Vagina (tissue), 2 donors: Measurements from ENCODE around the gene ARHGAP24. TPM values are rescaled to one million over a fixed set of nuclear protein-coding genes. Genes with fewer than 3 reads are reported as not detected.

Experiments
- DNase-seq, 2 donors: peaks; one replicate each; pipeline ENCODE4 v3.0.0-alpha.2; 2017; ENCODE audit errors: extremely low spot score in 2 of 2
- H3K27ac ChIP-seq: fragments of 200-600 bp; sonication (generic); one replicate; pipeline ENCODE4 v1.5.1; 2019
- H3K27me3 ChIP-seq: fragments of 200-600 bp; sonication (generic); one replicate; pipeline ENCODE4 v1.5.1; 2019
- H3K36me3 ChIP-seq, 2 donors: fragments of 200-600 bp; sonication (generic); one replicate each; pipeline ENCODE4 v1.5.1; 2017 to 2019
- H3K4me1 ChIP-seq: fragments of 200-600 bp; sonication (generic); one replicate; pipeline ENCODE4 v1.5.1; 2019
- H3K4me3 ChIP-seq, 2 donors: fragments of 200-600 bp; sonication (generic); 1 replicate in 1 of 2; 2 replicates in 1 of 2; pipeline ENCODE4 v1.5.1; 2016 to 2019
- H3K9me3 ChIP-seq: fragments of 200-600 bp; sonication (generic); one replicate; pipeline ENCODE4 v1.5.1; 2019
- POLR2A ChIP-seq, 2 donors: fragments of 450-650 bp; IDR thresholded peaks; one replicate each; pipeline ENCODE4 v1.6.1; 2017; ENCODE audit warnings: antibody characterized with exemption in 2 of 2, mild to moderate bottlenecking in 2 of 2, moderate library complexity in 2 of 2
- POLR2AphosphoS5 ChIP-seq, 2 donors: sonication (generic); formaldehyde crosslinking; IDR thresholded peaks; one replicate each; pipeline ENCODE4 v1.9.0; 2017; ENCODE audit warnings: antibody characterized with exemption in 2 of 2, mild to moderate bottlenecking in 2 of 2, low read depth in 1 of 2; ENCODE audit not compliant: insufficient read depth in 1 of 2
- intact Hi-C: fragments of 100-400 bp; cut with DNase I; formaldehyde crosslinking; loops from one replicate; pipeline ENCODE4 v1.15.1; 2023
- total RNA-seq: library from RNA; depleted of rRNA; stranded (reverse); fragments of >200 nt; gene quantifications from one replicate; pipeline ENCODE4 v1.2.3, GENCODE V29; 2016
- TF ChIP-seq, protein P1 (sequence below), 3 experiments: fragments of 450-650 bp in 2 of 3; fragments of 200-600 bp in 1 of 3; sonication (generic) in 1 of 3; IDR thresholded peaks; one replicate each; pipeline ENCODE4 v1.5.1; 2017 to 2019; ENCODE audit warnings: antibody characterized with exemption in 3 of 3, mild to moderate bottlenecking in 2 of 3, moderate library complexity in 2 of 3

ARHGAP24 gene
- total RNA-seq, 1 donor from 2014 or later = 40.0 TPM

DNA sequence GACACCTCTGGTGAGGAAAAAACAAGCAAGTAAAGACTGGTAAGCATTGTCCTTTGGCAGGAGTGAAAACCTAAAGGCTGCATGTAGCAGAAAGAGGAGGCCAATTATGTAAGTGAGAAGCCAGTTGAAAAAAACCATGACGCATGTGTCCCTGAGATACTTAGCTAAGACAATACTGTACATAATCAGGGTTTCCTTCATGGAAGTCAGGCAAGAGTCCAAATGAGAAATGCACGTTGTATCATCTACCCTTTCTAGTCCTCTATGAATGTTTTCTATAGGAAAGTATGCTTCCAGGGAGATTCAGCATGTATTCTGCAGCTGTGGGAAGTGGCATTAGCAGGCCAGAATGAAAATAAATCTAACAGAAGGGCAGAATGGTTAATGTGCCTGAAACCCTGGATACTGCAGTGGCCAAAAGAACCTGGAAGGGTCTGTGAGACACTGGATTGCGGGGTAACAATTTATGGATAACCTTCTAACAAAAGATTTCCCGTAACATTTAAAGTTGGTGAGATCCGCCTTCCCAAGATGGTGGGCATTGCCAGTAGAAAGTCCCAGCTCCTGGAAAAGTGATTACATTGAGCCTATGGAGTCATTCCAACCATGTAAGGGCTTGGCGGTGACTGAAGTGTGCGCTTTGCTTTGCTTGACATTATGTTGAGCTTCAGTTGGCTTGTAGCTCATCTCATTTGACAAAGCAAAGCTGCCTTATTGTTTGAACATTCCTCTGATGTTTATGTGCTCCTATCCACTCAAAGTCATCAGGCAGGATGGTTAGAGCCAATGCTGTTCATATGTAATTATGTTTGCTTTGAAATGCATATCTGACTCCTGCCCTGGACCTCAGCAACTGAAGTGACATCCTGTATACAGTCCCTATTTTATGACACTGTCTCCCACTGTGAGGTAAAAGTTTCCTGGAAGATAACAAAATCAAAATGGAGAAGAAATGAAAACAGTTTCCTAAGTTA lies 200.4 kb downstream of the ARHGAP24 start:
- Histone ChIP-seq H3K9me3 (no peaks in the 10 kb centered on the region), H3K4me3 (no peak overlapping the region), H3K27me3 (no peaks in the 10 kb centered on the region), H3K27ac (no peak overlapping the region), H3K4me1 (peaks cover 4% of the 10 kb centered on the region), H3K36me3 (no peaks in the 10 kb centered on the region)
- TF ChIP-seq POLR2AphosphoS5 (IDR thresholded peaks at IDR 0.05; ENCODE audit: insufficient read depth in 1 of 2, low read depth in 1 of 2) = no peak
- no peak for TF ChIP-seq POLR2A (IDR thresholded peaks at IDR 0.05)
- TF ChIP-seq, protein P1, sequence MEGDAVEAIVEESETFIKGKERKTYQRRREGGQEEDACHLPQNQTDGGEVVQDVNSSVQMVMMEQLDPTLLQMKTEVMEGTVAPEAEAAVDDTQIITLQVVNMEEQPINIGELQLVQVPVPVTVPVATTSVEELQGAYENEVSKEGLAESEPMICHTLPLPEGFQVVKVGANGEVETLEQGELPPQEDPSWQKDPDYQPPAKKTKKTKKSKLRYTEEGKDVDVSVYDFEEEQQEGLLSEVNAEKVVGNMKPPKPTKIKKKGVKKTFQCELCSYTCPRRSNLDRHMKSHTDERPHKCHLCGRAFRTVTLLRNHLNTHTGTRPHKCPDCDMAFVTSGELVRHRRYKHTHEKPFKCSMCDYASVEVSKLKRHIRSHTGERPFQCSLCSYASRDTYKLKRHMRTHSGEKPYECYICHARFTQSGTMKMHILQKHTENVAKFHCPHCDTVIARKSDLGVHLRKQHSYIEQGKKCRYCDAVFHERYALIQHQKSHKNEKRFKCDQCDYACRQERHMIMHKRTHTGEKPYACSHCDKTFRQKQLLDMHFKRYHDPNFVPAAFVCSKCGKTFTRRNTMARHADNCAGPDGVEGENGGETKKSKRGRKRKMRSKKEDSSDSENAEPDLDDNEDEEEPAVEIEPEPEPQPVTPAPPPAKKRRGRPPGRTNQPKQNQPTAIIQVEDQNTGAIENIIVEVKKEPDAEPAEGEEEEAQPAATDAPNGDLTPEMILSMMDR (IDR thresholded peaks at IDR 0.05) = no peak
- intact Hi-C loops = no loop called here
- no peak for DNase-seq

DNA sequence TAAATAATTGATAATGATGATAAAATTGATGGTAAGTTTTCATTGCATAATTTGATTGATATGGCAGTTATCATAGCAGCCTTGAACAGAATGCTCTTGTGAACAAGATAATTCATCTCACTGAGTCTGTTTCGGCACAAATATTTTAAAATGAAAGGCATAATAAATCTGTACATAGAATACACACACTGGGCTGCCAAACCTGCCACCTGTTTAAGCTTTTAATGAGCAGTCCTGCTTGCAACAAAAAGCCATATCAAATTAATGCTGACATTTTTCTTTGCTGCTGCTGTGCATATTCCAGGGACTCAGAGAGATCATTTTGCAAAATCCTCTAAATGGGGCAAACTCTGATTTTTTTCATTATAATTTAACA lies 201.1 kb downstream of the ARHGAP24 start:
- TF ChIP-seq, protein P1 (IDR thresholded peaks at IDR 0.05) = no peak
- TF ChIP-seq POLR2A (IDR thresholded peaks at IDR 0.05) = no peak
- no peak for TF ChIP-seq POLR2AphosphoS5 (IDR thresholded peaks at IDR 0.05; ENCODE audit: insufficient read depth in 1 of 2, low read depth in 1 of 2)
- H3K9me3 ChIP-seq = no peaks in the 10 kb centered on the region
- H3K27ac ChIP-seq = no peak overlapping the region
- no peak for DNase-seq
- H3K36me3 ChIP-seq = no peaks in the 10 kb centered on the region
- peaks cover 4% of the 10 kb centered on the region for H3K4me1 ChIP-seq
- intact Hi-C loops = no loop called here
- H3K4me3 ChIP-seq = no peak overlapping the region
- no peaks in the 10 kb centered on the region for H3K27me3 ChIP-seq

DNA sequence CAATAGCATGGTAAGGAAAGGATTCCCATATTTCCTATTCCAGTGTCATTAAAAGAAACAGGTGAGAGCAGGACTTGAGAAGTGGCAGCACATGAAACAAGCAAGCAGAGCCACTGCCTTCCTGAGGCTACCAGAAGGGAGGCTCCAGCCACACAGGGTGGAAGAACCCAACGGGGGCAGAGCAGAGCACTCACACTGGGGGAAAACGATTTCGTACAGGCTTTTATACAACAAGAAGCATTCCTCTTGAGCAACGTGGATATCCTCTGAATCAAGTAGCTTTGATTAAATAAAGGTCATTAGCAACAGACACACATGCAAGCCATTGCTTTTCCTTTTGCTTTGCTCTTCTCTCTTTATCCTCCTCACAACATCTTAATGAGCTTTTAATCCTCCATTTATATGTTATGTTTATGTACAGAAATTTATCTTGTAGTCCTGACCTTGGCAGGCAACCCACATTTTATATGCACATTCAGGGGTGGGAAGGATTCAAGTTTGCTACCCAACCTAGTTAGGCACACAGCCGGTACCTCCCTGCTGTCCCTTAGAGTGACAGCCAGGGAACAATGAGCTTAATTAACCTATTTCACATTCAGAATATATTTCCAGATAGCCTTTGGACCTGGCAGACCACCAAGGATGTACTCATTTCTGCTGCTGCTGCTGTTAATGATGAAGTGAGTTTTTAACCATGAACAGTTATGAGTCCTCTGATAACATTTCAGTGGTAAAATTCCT lies 202.1 kb downstream of the ARHGAP24 start:
- H3K9me3 ChIP-seq = no peaks in the 10 kb centered on the region
- TF ChIP-seq POLR2A (IDR thresholded peaks at IDR 0.05) = no peak
- no peak for TF ChIP-seq POLR2AphosphoS5 (IDR thresholded peaks at IDR 0.05; ENCODE audit: insufficient read depth in 1 of 2, low read depth in 1 of 2)
- TF ChIP-seq, protein P1 (IDR thresholded peaks at IDR 0.05) = no peak
- H3K4me3 ChIP-seq = no peak overlapping the region
- H3K27me3 ChIP-seq = no peaks in the 10 kb centered on the region
- DNase-seq = no peak
- peaks cover 8% of the 10 kb centered on the region for H3K4me1 ChIP-seq
- H3K27ac ChIP-seq = no peak overlapping the region
- intact Hi-C loops = no loop called here
- no peaks in the 10 kb centered on the region for H3K36me3 ChIP-seq

DNA sequence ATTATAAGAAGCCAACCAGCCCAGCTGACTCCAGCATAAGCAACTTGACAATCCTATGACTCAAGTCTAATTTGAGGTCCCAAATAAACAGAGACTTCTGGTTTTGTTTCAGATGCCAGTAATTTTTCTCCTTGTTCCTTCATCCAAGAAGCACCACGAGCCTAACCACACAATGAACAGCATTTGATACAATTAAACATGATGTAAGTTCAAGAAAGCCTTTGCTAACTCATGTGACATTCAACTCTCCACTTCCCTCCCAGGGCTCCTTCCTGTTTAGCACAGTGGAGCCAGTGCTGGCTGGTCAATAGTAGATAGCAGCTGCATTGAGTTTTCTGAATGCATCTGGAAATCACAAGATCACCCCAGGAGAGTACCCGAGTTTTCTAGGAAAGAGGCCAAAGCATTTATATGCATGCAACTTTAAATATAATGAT lies 206.3 kb downstream of the ARHGAP24 start:
- TF ChIP-seq POLR2A (IDR thresholded peaks at IDR 0.05) = no peak
- peak in 1 of 2 donors; percentile 61 for TF ChIP-seq POLR2AphosphoS5 (IDR thresholded peaks at IDR 0.05; ENCODE audit: insufficient read depth in 1 of 2, low read depth in 1 of 2)
- intact Hi-C loops = no loop called here
- DNase-seq = no peak
- no peak overlapping the region for H3K4me3 ChIP-seq
- H3K36me3 ChIP-seq = no peaks in the 10 kb centered on the region
- H3K27me3 ChIP-seq = no peaks in the 10 kb centered on the region
- H3K27ac ChIP-seq = no peak overlapping the region
- H3K4me1 ChIP-seq = peaks cover 7% of the 10 kb centered on the region
- H3K9me3 ChIP-seq = no peaks in the 10 kb centered on the region

DNA sequence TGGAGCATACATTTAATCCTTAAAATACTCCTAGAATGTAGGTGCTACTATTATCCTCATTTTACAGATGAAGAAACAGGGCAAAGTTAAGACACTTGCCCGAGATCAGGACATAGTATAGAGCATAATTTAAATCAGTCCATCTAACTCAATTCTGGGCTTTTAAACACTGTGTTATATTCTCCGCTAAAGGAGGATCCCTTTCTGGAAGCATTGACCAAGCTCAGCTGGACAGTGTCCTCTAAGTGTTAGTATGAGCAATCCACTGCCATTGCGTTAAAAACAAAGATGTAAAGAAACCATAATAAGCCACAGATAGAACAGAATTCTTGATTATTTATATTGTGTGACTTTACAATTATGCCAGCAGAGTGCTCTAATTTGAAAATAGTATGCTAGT lies 207.0 kb downstream of the ARHGAP24 start:
- no peak for DNase-seq
- H3K27ac ChIP-seq = no peak overlapping the region
- no peaks in the 10 kb centered on the region for H3K27me3 ChIP-seq
- no peak overlapping the region for H3K4me3 ChIP-seq
- intact Hi-C loops = no loop called here
- H3K9me3 ChIP-seq = no peaks in the 10 kb centered on the region
- TF ChIP-seq, protein P1 (IDR thresholded peaks at IDR 0.05) = no peak
- TF ChIP-seq POLR2A (IDR thresholded peaks at IDR 0.05) (no peak), POLR2AphosphoS5 (IDR thresholded peaks at IDR 0.05; ENCODE audit: insufficient read depth in 1 of 2, low read depth in 1 of 2) (no peak)
- H3K4me1 ChIP-seq = peaks cover 7% of the 10 kb centered on the region
- no peaks in the 10 kb centered on the region for H3K36me3 ChIP-seq
